Thyroid gland (tissue), 4 donors: ENCODE measurements around the gene HCRT. TPM values are rescaled to one million over a fixed set of nuclear protein-coding genes. Genes with fewer than 3 reads are reported as not detected.

Experiments used
- DNase-seq, 2 donors: peaks; one replicate each; pipeline ENCODE4 v3.0.0-alpha.2; 2019
- H3K27ac ChIP-seq, 3 donors: fragments of 200-600 bp; sonication (generic); 1 replicate in 2 of 3; 2 replicates in 1 of 3; pipeline ENCODE4 v1.5.1; 2016 to 2019; ENCODE audit warnings: mild to moderate bottlenecking in 1 of 3, moderate library complexity in 1 of 3
- H3K27me3 ChIP-seq: fragments of 200-600 bp; sonication (generic); one replicate; pipeline ENCODE4 v1.5.1; 2019
- H3K36me3 ChIP-seq, 2 donors: fragments of 200-600 bp; sonication (generic); one replicate each; pipeline ENCODE4 v1.5.1; 2016 to 2019
- H3K4me1 ChIP-seq, 2 donors: fragments of 200-600 bp; sonication (generic); one replicate each; pipeline ENCODE4 v1.5.1; 2017 to 2019
- H3K4me3 ChIP-seq, 3 donors: fragments of 200-600 bp; sonication (generic); replicated peaks in 1 of 3; 1 replicate in 2 of 3; 2 replicates in 1 of 3; pipeline ENCODE4 v1.5.1; 2016; ENCODE audit warnings: mild to moderate bottlenecking in 1 of 3
- H3K9me3 ChIP-seq: fragments of 200-600 bp; sonication (generic); one replicate; pipeline ENCODE4 v1.5.1; 2017
- CTCF ChIP-seq, 6 experiments: fragments of 200-600 bp in 3 of 6; fragments of 450-650 bp in 3 of 6; sonication (generic) in 3 of 6; IDR thresholded peaks; one replicate each; pipeline ENCODE4 v1.5.1; 2016 to 2019; ENCODE audit warnings: antibody characterized with exemption in 6 of 6, mild to moderate bottlenecking in 2 of 6, inconsistent platforms in 1 of 6, moderate library complexity in 1 of 6
- POLR2A ChIP-seq, 2 donors: fragments of 450-650 bp; IDR thresholded peaks; one replicate each; pipeline ENCODE4 v1.6.1; 2017; ENCODE audit warnings: antibody characterized with exemption in 2 of 2, mild to moderate bottlenecking in 2 of 2, moderate library complexity in 1 of 2
- WGBS, 2 donors: methylation state at CpG; one replicate each; pipeline ENCODE4 v1.1.5; 2017; 5-methylcytosine and 5-hydroxymethylcytosine counted together
- intact Hi-C: fragments of 100-400 bp; cut with DNase I; formaldehyde crosslinking; loops from one replicate; pipeline ENCODE4 v1.15.1; 2023
- total RNA-seq, 4 donors: library from RNA; depleted of rRNA; stranded (reverse); fragments of >200 nt; gene quantifications; one replicate each; pipeline ENCODE4 v1.2.3, GENCODE V29; 2016

Gene HCRT
- total RNA-seq, 4 donors from 2014 or later = not detected

GRCh38 chr17:42138749-42139492, 46.3 kb downstream of the HCRT start:
- Histone ChIP-seq H3K9me3 (no peaks in the 10 kb centered on the region), H3K36me3 (peaks cover 0 to 5% of the 10 kb centered on the region in 2 donors), H3K27me3 (no peaks in the 10 kb centered on the region), H3K27ac (peak overlapping the region in 2 of 3 donors; percentile 45 to 63), H3K4me1 (peaks cover 39 to 85% of the 10 kb centered on the region in 2 donors), H3K4me3 (no peak overlapping the region)
- TF ChIP-seq CTCF (IDR thresholded peaks at IDR 0.05) = no peak
- no peak for TF ChIP-seq POLR2A (IDR thresholded peaks at IDR 0.05)
- no peak for DNase-seq
- intact Hi-C loops = no loop called here
- WGBS, 2 donors = 50 to 59% methylated on average over 2 to 7 of the region's 7 CpGs

- TF ChIP-seq CTCF (IDR thresholded peaks at IDR 0.05) (no peak), POLR2A (IDR thresholded peaks at IDR 0.05) (no peak)
- H3K36me3 ChIP-seq = peaks cover 0 to 5% of the 10 kb centered on the region in 2 donors
- no peak overlapping the region for H3K4me3 ChIP-seq
- 83 to 89% methylated on average over 3 of the region's 3 CpGs for WGBS, 2 donors
- intact Hi-C loops = no loop called here
- H3K27ac ChIP-seq = peak overlapping the region; percentile 85 to 89 (median 86)
- DNase-seq = no peak
- no peaks in the 10 kb centered on the region for H3K9me3 ChIP-seq
- H3K4me1 ChIP-seq = peaks cover 56 to 89% of the 10 kb centered on the region in 2 donors
- H3K27me3 ChIP-seq = no peaks in the 10 kb centered on the region
Measured at GRCh38 chr17:42136654-42137051, 48.6 kb downstream of the HCRT start.

GRCh38 chr17:42135664-42136653, 49.3 kb downstream of the HCRT start:
- DNase-seq = peak; percentile 94 to 95
- Histone ChIP-seq H3K4me1 (peaks cover 56 to 88% of the 10 kb centered on the region in 2 donors), H3K9me3 (no peaks in the 10 kb centered on the region), H3K4me3 (no peak overlapping the region), H3K27ac (peak overlapping the region; percentile 85 to 89 (median 86)), H3K36me3 (no peaks in the 10 kb centered on the region), H3K27me3 (no peaks in the 10 kb centered on the region)
- peak in 1 of 2 donors; percentile 41 for TF ChIP-seq POLR2A (IDR thresholded peaks at IDR 0.05)
- peak in 1 of 6 experiments; percentile 18 for TF ChIP-seq CTCF (IDR thresholded peaks at IDR 0.05)
- WGBS, 2 donors = 43 to 47% methylated on average over 14 to 15 of the region's 15 CpGs
- intact Hi-C loops = no loop called here

- Histone ChIP-seq H3K27me3 (no peaks in the 10 kb centered on the region), H3K4me1 (peaks cover 56 to 92% of the 10 kb centered on the region in 2 donors), H3K9me3 (no peaks in the 10 kb centered on the region), H3K36me3 (peaks cover 3 to 4% of the 10 kb centered on the region in 2 donors), H3K4me3 (no peak overlapping the region), H3K27ac (peak overlapping the region; percentile 85 to 89 (median 86))
- TF ChIP-seq CTCF (IDR thresholded peaks at IDR 0.05) (no peak), POLR2A (IDR thresholded peaks at IDR 0.05) (no peak)
- 84 to 87% methylated on average over 6 of the region's 6 CpGs for WGBS, 2 donors
- intact Hi-C loops = no loop called here
- no peak for DNase-seq
Measured at GRCh38 chr17:42135151-42135550, 50.1 kb downstream of the HCRT start.

Other genes with a start within 250 kb of the HCRT start
- gene CNP, start 218.7 kb downstream of the HCRT start, total RNA-seq = 10 to 100 TPM; 41.8 to 65.2 (median 53.8) TPM
- gene DNAJC7, start 168.0 kb downstream of the HCRT start, total RNA-seq = 10 to 100 TPM; 62.6 to 84.0 (median 65.6) TPM
- gene NKIRAS2, start 165.4 kb downstream of the HCRT start, total RNA-seq = 10 to 100 TPM; 23.6 to 34.6 (median 26.6) TPM
- 1 to 10 TPM; 1.2 to 3.7 (median 2.1) TPM for gene C17orf113, start 134.9 kb downstream of the HCRT start, total RNA-seq
- gene ZNF385C, start 87.0 kb downstream of the HCRT start, total RNA-seq = under 1 TPM in 2 of 4 donors, not detected in 2; 0.22 to 0.54 TPM
- gene DHX58, start 72.7 kb downstream of the HCRT start, total RNA-seq = 10 to 100 TPM in 2 of 4 donors, 1 to 10 TPM in 2; 6.4 to 12.9 (median 9.7) TPM
- gene KAT2A, start 64.1 kb downstream of the HCRT start, total RNA-seq = 10 to 100 TPM; 14.2 to 37.9 (median 23.3) TPM
- under 1 TPM in 1 of 4 donors, not detected in 3; 0.33 TPM for gene HSPB9, start 62.6 kb downstream of the HCRT start, total RNA-seq
- 100 to 1,000 TPM; 116 to 208 (median 147) TPM for gene RAB5C, start 30.5 kb downstream of the HCRT start, total RNA-seq
- not detected for gene KCNH4, start 4.3 kb downstream of the HCRT start, total RNA-seq
- gene GHDC, start 9.0 kb upstream of the HCRT start, total RNA-seq = 100 to 1,000 TPM in 2 of 4 donors, 10 to 100 TPM in 2; 48.4 to 254 (median 95.9) TPM
- 10 to 100 TPM; 57.6 to 72.6 (median 63.3) TPM for gene STAT5B, start 90.9 kb upstream of the HCRT start, total RNA-seq
- gene STAT5A, start 103.0 kb upstream of the HCRT start, total RNA-seq = 10 to 100 TPM; 31.9 to 46.1 (median 34.0) TPM
- gene STAT3, start 203.0 kb upstream of the HCRT start, total RNA-seq = 100 to 1,000 TPM; 147 to 292 (median 206) TPM
- 100 to 1,000 TPM; 173 to 199 (median 187) TPM for gene CAVIN1, start 237.8 kb upstream of the HCRT start, total RNA-seq